ENCODE data around the gene DCAF10.
"Not testable (repeated sequence)": the region's sequence is repeated elsewhere in the genome, so short reads cannot be mapped to it uniquely, and the experiment has no call there.

The DCAF10 gene

GRCh38 chr9:37870799-37871176 is 70.2 kb downstream of the DCAF10 start:
- DNase-seq: no peak

GRCh38 chr9:37873955-37874354 is 73.4 kb downstream of the DCAF10 start:
- DNase-seq: no peak

GRCh38 chr9:37876376-37876775 is 75.8 kb downstream of the DCAF10 start:
- DNase-seq: no peak

DNA sequence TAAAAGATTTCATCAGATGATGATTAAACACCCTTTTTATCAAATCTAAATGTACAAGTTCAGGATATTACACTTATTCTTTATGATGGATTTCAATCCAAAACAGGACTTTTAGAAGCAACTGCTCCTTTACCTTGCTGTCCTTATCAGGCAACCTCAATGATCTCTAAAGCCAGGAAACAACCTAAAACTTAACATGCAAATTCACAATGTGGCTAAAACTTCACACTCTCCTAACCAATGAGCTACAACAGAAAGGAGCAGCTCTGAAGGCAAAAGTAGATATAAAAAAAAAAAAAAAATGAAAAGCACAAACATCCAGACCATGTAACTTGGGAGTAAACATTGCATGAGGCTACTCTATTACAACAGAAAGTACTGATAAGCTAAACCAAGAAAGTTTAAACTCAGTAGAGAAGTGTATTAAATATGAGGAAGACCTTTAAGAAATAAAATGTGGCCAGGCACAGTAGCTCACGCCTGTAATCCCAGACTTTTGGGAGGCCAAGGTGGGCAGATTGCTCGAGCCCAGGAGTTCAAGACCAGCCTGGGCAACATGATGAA is 80.4 kb downstream of the DCAF10 start:
- no peak for DNase-seq

DNA sequence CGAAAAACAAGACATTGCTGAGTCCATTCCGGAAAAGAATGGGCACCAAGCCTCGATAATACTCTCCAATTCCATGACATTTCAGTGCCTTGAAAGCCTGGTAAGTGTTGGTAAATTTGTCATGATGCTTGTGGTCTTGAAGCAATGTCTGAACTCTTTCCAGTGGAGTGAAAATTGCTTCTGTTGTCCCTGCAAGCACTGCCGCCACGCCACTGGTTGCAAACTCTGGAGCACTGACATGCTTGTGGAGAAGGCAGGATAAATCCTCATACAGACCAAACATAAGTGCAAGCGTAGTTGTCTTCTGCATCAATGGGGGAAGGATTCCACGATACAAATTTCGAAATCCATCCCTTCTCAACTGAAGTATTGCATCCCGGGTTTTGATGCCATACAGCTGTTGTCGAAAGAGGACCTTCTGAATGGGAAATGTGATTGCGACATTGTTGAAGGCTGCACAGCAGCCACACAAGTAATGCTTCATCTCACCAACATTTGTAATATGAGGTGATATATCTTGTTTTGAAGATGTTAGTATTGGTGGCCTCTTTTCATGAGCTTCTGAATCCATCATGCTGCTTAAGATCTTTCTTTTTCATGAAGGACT is 87.5 kb downstream of the DCAF10 start:
- DNase-seq: not testable (repeated sequence)

- DNase-seq: no peak
These were observed 88.9 kb downstream of the DCAF10 start for GRCh38 chr9:37889536-37889935.

DNA sequence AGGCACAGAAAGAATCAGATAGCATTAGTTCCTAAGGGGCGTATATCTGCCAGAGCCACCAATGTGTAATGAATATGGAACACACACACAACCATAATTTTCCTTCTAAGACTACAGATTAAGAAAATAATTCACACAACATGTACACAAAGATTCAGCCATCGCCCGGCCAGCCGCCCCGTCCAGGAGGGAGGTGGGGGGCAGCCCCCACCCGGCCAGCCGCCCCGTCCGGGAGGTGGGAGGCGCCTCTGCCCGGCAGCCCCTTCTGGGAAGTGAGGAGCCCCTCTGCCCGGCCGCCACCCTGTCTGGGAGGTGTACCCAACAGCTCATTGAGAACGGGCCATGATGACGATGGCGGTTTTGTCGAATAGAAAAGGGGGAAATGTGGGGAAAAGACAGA is 90.4 kb downstream of the DCAF10 start:
- not testable (repeated sequence) for DNase-seq

GRCh38 chr9:37892063-37892462 is 91.5 kb downstream of the DCAF10 start:
- DNase-seq: no peak

GRCh38 chr9:37897665-37898064 is 97.1 kb downstream of the DCAF10 start:
- DNase-seq: no peak

GRCh38 chr9:37899041-37899440 is 98.4 kb downstream of the DCAF10 start:
- no peak for DNase-seq

GRCh38 chr9:37902131-37902530 is 101.5 kb downstream of the DCAF10 start:
- no peak for DNase-seq

GRCh38 chr9:37902796-37903646 is 102.4 kb downstream of the DCAF10 start:
- DNase-seq: peak in 1 of 2 donors; percentile 5

DNA sequence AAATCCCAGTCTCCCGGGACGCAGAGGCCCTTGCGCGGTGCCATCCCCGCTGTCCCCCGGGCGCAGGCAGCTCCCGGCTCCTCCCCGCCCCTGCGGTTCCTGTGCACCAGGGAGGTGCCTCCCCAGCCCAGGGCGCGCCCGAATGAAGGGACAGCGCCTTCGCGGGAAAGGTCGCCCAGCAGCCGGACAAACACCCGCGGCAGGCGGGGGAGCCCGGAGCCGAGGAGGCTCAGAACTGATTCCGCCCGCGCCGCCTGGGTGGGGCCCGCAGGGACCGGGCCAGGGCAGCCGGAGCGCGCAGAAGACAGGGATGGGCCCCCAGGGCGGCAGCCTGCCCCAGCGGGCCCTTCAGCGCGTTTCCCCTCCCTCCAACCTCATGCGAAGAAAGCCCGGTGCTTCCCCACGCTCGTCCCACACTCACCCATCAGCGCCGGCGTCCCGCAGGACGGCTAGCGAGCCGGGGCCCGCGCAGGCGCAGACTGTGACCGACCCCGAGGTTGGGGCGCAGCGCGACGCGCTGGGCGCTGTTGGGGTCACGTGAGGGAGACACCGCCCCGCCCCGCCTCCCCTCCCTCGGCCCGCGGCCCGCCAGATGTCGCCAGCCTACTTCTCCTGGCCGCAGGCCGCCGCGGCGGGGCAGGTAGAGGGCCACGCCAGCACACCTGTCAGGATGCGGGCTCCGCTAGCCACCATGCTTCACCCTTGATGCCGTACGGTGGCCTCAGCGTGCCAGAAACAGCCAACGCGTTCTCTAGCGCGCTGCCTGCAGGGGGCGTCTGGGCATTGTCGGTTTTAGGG is 103.2 kb downstream of the DCAF10 start, which contains the start of gene SLC25A51:
TSS of gene SLC25A51 (minus strand) at position 481 of the 798 bp plus-strand sequence. CDS start 15,577 bp downstream, outside the sequence.
- DNase-seq: peak; percentile 94 to 97

DNA sequence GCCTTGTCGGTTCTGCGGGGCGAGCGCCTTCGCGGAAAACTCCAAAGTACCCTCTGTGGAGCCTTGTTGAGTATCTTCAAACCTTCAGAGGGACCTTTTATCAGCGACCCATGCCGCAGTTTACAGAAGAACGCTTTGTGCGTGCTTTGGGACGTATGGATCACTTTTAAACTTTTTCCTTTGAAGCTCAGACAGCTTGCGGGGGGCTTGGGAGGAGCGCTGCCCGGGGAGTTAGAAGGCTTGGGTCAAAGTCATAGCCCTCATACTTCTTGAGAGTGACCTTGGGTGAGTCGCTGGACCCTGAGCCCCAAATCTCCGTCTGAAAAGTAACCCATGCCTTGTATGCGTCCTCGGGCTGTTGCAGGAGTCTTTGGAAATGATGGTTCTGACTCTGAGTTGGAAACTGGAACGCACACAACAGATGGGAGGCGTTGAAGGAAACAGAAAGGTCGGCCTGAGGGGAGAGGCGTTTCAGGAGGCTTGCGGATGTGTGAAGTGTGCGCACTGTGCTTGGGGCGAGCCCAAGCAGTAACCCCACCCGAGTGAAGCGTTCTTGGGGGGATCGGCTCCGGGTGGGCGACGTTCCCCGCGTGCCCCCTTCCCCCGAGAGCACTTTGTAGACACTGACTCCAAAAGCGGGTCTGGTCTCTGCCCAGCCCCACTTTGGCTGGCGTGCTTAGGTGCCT is 104.0 kb downstream of the DCAF10 start:
- DNase-seq: no peak

- DNase-seq: no peak
These were observed 104.5 kb downstream of the DCAF10 start for GRCh38 chr9:37905131-37905505.

DNA sequence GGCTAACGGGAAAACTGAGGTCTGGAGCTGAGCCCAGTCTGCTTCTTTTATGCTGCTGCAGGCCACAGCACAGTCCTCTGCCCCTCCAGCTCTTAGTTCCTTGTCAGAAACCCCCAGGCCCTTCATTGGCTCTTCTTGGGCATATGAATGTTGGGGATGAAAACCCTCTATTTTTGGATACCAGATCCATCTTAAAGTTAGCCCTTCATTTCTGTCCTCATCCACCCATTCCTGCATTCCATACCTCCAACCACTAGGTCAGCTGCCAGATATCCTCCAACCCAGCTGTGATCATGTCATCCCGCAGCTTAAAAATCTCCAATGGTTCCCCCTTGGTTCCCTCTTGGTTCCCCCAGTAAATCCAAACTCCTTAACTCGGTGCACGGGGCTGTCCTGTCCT is 105.2 kb downstream of the DCAF10 start:
- DNase-seq: no peak

DNA sequence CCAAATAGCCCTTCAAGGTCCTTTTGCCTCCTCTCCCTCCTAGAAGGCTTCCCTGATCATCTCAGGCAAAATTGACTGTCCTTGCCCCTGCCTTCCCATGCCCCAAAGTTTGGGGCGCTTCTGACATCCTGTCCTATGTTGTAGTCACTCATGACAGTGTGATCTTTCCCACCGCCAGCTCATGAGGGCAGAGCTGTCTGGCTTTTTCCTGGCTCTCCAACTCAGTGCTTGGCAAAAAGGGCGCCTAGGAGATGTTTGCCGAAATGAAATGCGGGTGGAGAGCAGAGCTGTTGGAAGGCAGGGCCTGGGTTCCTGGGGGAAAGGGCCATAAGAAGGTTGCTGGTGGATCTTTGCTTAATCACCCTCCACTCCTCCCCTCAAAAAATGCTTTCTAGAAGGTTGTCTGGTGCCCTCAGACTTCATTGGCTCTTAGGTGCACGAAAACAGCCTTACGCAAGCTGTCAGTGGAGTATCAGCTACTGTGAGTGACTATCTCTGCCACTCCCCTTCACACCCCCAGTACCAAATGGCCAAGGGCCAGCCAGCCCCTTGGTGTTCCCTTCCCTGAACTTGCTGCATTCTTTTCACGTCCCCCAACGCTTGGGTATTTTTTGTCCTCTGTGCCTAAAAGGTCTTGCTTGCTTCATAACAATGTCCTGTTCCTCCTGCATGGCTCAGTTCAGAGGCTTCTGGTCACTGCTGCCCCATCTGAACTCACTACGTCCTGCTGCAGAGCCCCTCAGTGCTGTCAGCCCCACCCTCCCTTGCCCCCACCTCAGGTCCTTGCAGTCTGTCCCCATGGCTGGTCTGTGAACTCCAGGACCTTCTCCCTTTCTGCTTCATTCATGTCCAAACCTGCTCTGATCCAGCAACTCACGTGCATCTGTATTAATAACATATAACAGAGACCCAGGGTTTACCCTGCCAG is 106.0 kb downstream of the DCAF10 start:
- DNase-seq: no peak

DNA sequence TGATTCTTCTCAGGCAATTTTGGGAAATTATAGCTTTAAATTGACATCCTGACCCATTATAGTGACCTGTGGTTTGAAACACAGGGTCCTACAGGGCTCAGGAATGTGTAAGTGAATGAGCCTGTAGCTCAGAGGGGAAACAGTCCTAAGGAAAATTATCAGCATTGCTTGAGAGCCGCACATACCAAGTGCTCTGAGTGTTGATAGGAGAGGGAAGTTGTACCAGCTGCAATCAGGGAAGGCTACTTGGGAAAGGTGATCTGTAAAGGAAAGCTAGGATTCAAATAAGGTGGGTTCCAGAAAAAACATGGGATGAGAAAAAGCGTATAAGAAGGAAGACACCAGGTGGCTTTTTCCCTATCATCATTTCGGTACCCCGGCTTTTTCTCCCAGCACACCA is 107.7 kb downstream of the DCAF10 start:
- DNase-seq: no peak

- peak; percentile 4 to 68 for DNase-seq
These were observed 108.1 kb downstream of the DCAF10 start for GRCh38 chr9:37908698-37909186.

DNA sequence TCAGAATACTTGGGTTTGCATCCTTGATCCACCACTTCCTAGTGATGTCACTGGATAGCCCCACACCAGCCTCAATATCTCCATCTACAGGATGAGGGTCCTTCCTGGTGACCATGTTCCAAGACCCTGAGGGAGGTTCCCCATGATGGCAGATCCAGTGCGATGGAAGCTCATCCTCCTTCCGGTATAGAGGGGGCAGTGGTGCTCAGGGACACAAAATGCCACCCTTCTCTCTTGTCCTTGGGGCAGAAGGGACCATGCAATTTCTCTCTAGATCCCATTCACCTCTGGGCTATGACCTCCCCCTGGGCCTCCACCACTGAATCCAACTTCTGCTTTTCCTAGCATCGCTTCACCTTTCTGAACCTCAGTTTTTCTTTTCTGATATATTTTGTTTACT is 108.7 kb downstream of the DCAF10 start:
- no peak for DNase-seq

DNA sequence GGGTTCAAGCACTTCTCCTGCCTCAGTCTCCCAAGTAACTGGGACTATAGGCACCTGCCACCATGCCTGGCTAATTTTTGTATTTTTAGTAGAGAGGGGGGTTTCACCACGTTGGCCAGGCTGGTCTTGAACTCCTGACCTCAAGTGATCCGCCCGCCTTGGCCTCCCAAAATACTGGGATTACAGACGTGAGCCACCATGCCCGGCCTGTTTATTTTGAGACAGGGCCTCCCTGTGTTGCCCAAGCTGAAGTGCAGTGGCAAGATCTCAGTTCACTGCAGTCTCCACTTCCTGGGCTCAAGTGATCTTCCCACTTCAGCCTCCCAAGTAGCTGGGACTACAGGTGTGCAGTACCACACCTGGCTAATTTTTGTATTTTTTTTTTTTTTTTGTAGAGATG is 109.2 kb downstream of the DCAF10 start:
- not testable (repeated sequence) for DNase-seq

All from CD4-positive, alpha-beta T cell treated with Interleukin-4 for 1 hour (primary cell).